ENCODE measurements around the gene LRFN4. TPM values are rescaled to one million over a fixed set of nuclear protein-coding genes. Genes with fewer than 3 reads are reported as not detected.

LRFN4 gene
- total RNA-seq, 2 donors from 2014 or later: 20.7 to 51.7 TPM

GRCh38 chr11:66850588-66851238, 6.2 kb upstream of the LRFN4 start:
- H3K9ac ChIP-seq (ENCODE audit: low read depth in 2 of 2, low read length in 2 of 2): no peak overlapping the region
- no peaks in the 10 kb centered on the region for H3K9me3 ChIP-seq
- no peak overlapping the region for H3K4me3 ChIP-seq
- H3K27me3 ChIP-seq: no peaks in the 10 kb centered on the region
- H3K36me3 ChIP-seq: peaks cover 4% of the 10 kb centered on the region
- DNase-seq: no peak
- TF ChIP-seq, protein P1, sequence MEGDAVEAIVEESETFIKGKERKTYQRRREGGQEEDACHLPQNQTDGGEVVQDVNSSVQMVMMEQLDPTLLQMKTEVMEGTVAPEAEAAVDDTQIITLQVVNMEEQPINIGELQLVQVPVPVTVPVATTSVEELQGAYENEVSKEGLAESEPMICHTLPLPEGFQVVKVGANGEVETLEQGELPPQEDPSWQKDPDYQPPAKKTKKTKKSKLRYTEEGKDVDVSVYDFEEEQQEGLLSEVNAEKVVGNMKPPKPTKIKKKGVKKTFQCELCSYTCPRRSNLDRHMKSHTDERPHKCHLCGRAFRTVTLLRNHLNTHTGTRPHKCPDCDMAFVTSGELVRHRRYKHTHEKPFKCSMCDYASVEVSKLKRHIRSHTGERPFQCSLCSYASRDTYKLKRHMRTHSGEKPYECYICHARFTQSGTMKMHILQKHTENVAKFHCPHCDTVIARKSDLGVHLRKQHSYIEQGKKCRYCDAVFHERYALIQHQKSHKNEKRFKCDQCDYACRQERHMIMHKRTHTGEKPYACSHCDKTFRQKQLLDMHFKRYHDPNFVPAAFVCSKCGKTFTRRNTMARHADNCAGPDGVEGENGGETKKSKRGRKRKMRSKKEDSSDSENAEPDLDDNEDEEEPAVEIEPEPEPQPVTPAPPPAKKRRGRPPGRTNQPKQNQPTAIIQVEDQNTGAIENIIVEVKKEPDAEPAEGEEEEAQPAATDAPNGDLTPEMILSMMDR (IDR thresholded peaks at IDR 0.05): no peak
- peaks cover 3% of the 10 kb centered on the region for H3K4me1 ChIP-seq
- no peak overlapping the region for H3K27ac ChIP-seq
- intact Hi-C loops (cut with DNase I): no loop called here

DNA sequence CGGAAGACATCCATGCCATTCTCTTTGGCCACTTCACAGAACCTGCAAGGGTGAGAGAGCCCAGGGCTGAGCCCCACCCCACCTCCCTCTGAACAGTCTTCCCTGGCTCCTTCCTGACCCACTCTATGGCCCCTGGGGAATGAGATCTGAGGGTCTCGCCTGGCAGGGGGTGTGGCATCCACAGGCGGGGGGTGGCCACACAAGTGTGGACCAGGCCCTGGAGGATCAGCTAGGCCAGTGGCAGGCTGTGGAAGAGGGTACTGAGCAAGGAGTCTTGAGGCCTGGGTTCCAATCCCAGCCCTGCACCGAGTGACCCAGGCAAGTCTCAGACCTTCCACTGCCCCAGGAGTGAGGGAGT, 5.6 kb upstream of the LRFN4 start:
- DNase-seq: no peak
- TF ChIP-seq, protein P1 (IDR thresholded peaks at IDR 0.05): no peak
- intact Hi-C loops (cut with DNase I): no loop called here

DNA sequence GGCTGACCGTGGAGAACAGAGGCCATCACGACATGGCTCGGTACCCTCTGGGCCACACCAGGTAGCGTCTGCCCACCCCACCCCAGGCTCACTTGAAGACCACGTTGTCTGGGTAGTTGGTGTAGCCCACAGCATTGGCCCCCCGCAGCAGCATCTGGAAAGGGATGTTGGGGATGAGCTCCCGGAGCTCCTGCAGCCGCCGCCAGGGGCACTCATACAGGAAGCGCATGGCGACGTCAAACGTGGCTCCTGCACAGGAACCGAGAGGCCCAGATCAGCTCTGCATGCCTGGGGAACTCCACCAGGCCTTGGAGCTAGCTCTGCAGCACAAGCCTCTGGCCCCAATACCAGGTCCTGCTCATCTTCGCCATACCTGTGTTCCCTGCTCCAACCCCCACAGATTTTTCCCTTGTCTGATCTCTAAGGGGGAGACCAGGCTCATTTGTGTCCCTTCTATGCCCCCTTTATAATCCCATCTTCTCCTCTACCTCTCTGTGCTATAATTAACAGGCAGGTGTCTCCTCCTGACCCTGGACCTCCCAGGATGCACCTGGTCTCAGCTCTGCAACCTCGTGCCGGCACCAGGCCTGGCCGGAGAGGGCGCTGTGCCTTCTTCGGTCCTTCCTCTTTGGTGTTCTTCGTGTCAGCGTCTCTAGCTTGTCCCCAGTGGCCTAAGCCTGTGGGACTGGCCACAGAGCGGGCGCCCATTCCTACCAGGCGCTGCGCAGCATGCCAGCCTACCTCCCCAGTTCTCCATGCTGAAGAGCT, 5.0 kb upstream of the LRFN4 start:
- no peaks in the 10 kb centered on the region for H3K36me3 ChIP-seq
- H3K9me3 ChIP-seq: no peaks in the 10 kb centered on the region
- H3K4me1 ChIP-seq: peaks cover 3% of the 10 kb centered on the region
- no peak for DNase-seq
- H3K4me3 ChIP-seq: no peak overlapping the region
- no peaks in the 10 kb centered on the region for H3K27me3 ChIP-seq
- intact Hi-C loops (cut with DNase I): no loop called here
- H3K9ac ChIP-seq (ENCODE audit: low read depth in 2 of 2, low read length in 2 of 2): no peak overlapping the region
- TF ChIP-seq, protein P1 (IDR thresholded peaks at IDR 0.05): no peak
- H3K27ac ChIP-seq: no peak overlapping the region

More for the DNA sequence above, 5.6 kb upstream of the LRFN4 start:
- H3K9ac ChIP-seq (ENCODE audit: low read depth in 2 of 2, low read length in 2 of 2): no peak overlapping the region
- H3K9me3 ChIP-seq: no peaks in the 10 kb centered on the region
- no peaks in the 10 kb centered on the region for H3K36me3 ChIP-seq
- H3K27me3 ChIP-seq: no peaks in the 10 kb centered on the region
- peaks cover 3% of the 10 kb centered on the region for H3K4me1 ChIP-seq
- no peak overlapping the region for H3K4me3 ChIP-seq
- H3K27ac ChIP-seq: no peak overlapping the region

DNA sequence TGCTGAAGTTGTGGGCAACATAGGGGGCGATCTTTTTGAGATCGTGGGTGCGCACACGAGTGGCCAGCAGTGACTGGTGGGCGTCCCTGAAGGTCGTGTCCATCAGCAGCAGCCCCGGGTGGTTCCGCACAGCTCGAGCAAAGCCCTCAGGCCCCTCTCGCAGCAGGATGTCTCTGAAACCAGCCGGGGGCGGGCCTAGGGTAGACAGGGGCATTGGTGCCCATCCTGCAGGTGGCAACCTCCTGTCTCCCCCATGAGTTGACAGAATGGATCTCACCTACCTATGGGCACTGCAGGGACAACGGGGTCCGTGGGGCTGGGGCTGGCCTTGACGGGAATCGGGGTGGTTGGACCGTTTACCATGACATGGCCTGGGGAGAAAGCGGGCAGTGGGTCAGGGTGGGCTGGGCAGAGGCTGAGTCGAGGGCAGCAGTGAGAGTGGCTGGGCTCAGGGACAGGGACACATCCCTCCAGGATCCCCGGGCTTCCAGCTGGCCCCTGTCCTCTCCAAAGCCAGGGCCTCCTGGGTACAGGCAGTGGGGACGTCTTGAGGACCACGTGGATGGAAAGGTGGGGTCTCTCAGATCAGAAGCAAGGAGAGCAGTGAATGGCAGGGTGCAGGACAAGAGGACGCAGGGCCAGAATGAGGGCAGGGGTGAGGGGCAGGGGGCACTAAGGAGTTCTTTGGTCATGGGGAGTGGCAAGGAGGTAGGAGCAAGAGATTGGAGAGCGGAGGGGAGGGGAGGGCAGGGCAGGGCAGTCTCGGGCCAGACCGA, 4.2 kb upstream of the LRFN4 start:
- Histone ChIP-seq H3K9me3 (no peaks in the 10 kb centered on the region), H3K4me1 (peaks cover 6% of the 10 kb centered on the region), H3K36me3 (no peaks in the 10 kb centered on the region), H3K4me3 (no peak overlapping the region), H3K9ac (ENCODE audit: low read depth in 2 of 2, low read length in 2 of 2) (no peak overlapping the region), H3K27me3 (no peaks in the 10 kb centered on the region), H3K27ac (no peak overlapping the region)
- intact Hi-C loops (cut with DNase I): no loop called here
- no peak for DNase-seq
- TF ChIP-seq, protein P1 (IDR thresholded peaks at IDR 0.05): no peak
